ENCODE results near the gene MED14. TPM values are rescaled to one million over a fixed set of nuclear protein-coding genes. Genes with fewer than 3 reads are reported as not detected.

Gene MED14
- total RNA-seq, 4 donors from 2014 or later = 21.6 to 37.6 (median 28.9) TPM

DNA sequence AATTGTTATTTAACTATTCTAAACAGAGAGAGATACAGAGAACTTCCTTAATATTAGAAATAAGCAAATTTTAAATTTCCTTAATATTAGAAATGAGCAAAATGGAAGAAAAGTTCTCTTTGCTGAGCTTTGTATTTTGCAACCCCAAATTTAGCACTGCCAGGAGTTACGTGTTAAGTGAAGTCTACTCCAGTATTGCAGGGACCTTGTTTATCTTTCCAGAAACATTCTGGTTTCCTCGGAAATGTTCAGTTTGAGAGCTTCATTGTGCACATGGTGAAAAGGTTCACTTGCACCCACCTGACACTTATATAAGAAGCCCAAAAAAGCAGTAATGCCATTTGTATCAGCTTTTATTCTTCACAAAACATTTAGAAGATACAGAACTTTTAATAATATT, 81.8 kb downstream of the MED14 start:
- H3K27me3 ChIP-seq = no peaks in the 10 kb centered on the region
- H3K4me3 ChIP-seq = no peak overlapping the region
- no peaks in the 10 kb centered on the region for H3K4me1 ChIP-seq
- intact Hi-C loops (cut with DNase I) = loop anchor here (10.0 kb wide), 1 partner anchor 141 kb away; no protein-coding TSS in a partner anchor
- WGBS, 2 donors = 64 to 84% methylated on average over 2 of the region's 2 CpGs
- peak overlapping the region in 1 of 4 donors; percentile 21 for H3K27ac ChIP-seq
- TF ChIP-seq, protein P1, sequence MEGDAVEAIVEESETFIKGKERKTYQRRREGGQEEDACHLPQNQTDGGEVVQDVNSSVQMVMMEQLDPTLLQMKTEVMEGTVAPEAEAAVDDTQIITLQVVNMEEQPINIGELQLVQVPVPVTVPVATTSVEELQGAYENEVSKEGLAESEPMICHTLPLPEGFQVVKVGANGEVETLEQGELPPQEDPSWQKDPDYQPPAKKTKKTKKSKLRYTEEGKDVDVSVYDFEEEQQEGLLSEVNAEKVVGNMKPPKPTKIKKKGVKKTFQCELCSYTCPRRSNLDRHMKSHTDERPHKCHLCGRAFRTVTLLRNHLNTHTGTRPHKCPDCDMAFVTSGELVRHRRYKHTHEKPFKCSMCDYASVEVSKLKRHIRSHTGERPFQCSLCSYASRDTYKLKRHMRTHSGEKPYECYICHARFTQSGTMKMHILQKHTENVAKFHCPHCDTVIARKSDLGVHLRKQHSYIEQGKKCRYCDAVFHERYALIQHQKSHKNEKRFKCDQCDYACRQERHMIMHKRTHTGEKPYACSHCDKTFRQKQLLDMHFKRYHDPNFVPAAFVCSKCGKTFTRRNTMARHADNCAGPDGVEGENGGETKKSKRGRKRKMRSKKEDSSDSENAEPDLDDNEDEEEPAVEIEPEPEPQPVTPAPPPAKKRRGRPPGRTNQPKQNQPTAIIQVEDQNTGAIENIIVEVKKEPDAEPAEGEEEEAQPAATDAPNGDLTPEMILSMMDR (IDR thresholded peaks at IDR 0.05) = no peak
- no peak for TF ChIP-seq POLR2A (IDR thresholded peaks at IDR 0.05)
- H3K36me3 ChIP-seq = peaks cover 0 to 46% (median 4%) of the 10 kb centered on the region in 3 donors
- no peaks in the 10 kb centered on the region for H3K9me3 ChIP-seq
- DNase-seq = no peak

DNA sequence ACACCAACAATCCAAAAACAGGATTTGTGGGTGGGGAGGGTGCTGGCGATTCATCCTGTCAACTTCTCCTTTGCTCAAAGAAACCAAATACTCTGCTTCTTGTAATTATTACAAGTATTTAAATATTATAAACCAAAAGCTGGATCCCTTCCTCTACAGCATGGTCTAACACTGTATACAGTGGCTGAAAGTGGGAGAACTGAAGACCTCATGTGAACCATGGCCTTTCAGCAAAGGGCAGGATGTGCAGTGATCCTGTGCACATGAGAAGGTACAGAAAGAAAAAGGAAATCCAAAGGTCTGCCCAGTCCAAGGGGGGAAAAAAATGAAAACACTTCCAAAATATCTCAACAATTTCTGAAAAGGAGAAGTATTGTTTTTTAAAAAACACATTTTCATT, 82.7 kb downstream of the MED14 start:
- Histone ChIP-seq H3K4me1 (peaks cover 0 to 5% (median 4%) of the 10 kb centered on the region in 3 donors), H3K9me3 (no peaks in the 10 kb centered on the region), H3K27me3 (no peaks in the 10 kb centered on the region), H3K36me3 (peaks cover 0 to 38% (median 4%) of the 10 kb centered on the region in 3 donors), H3K4me3 (no peak overlapping the region), H3K27ac (no peak overlapping the region)
- WGBS, 2 donors = 75 to 88% methylated on average over 1 of the region's 1 CpG
- intact Hi-C loops (cut with DNase I) = loop anchor here (10.0 kb wide), 1 partner anchor 142 kb away; no protein-coding TSS in a partner anchor
- TF ChIP-seq POLR2A (IDR thresholded peaks at IDR 0.05) = no peak
- TF ChIP-seq, protein P1 (IDR thresholded peaks at IDR 0.05) = no peak
- no peak for DNase-seq

DNA sequence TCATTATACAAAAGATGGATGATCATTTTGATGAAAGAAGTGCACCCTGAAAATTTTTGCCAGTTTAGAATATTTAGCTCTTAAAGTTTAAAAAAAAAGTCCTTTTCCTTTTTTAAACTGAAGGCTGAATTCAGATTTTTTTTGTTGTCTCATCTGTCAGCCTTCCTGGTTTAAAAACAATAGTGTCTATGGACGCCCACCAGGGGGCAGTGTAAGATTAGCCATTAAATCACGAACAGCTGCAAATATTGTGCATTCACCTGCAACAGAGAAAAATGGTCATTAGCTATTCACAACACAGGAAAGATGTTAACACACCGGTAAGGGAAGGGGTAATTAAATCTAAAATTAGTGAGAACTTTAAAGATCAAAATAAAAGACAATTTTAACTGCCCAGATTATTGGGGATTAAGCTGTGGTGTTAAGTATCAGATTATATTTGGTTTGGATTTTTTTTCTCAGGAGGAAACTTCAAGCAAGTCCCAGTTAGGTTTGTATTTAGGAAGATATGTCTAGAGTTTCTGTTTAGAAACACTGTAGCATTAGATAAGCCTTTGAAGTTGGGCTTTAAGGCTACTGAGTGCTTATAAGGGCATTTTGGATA, 83.6 kb downstream of the MED14 start:
- Histone ChIP-seq H3K36me3 (peaks cover 0 to 28% (median 4%) of the 10 kb centered on the region in 3 donors), H3K27me3 (no peaks in the 10 kb centered on the region), H3K27ac (peak overlapping the region in 1 of 4 donors; percentile 12), H3K4me3 (no peak overlapping the region), H3K4me1 (peaks cover 0 to 5% (median 4%) of the 10 kb centered on the region in 3 donors), H3K9me3 (no peaks in the 10 kb centered on the region)
- no peak for TF ChIP-seq POLR2A (IDR thresholded peaks at IDR 0.05)
- TF ChIP-seq, protein P1 (IDR thresholded peaks at IDR 0.05) = peak; percentile 66 to 86 (median 81)
- intact Hi-C loops (cut with DNase I) = loop anchor here (10.0 kb wide), 1 partner anchor 143 kb away; no protein-coding TSS in a partner anchor
- WGBS, 2 donors = 3 to 4% methylated on average over 3 of the region's 3 CpGs
- DNase-seq = no peak

DNA sequence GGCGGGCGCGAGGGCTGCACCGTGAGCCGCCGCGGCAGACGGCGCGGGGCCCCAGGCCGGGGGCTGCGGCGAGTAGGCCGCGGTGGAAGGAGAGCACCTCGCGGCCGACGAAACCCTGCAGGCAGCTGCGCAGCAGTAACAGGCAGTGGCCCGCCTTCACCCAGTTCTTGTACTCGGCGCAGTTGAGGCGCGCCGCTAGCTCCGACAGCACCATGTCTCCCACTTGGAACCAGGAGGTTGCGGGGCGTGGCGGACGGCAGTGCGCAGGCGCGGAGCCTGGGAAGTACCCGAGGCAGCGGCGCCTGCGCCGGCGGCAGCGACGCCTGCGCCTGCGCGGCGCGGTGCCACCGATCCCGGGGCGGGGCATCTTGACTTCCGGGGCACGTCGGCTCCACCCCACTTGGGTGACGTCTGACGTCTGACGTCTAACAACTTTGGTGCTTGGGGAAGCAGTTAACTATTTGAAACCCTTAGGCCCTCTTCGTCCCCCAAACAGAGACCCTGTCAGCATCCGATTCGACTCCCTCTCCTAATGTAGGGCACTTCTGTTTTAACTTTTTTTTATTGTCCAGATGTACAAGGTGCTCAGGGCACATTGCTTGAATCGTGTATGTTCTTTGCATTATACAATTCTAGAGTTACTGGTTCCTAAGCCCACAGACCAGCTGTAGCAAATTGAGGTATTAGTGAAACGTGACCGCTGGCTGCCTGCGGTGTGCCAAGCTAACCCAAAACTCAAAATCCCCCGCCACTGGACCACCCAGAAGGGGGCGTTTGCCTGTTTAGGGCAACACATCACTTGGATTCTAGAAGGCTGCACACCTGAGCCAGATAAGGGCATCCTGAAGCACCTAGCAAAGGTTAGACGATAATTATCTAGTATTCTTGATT, 87.8 kb downstream of the MED14 start, which contains the start of gene CXorf38:
TSS of gene CXorf38 (minus strand) at position 255 of the 891 bp plus-strand sequence. CDS start at position 214, 41 bp downstream.
- Histone ChIP-seq H3K27me3 (no peaks in the 10 kb centered on the region), H3K27ac (peak within 1 kb of the TSS; percentile 84 to 92 (median 85)), H3K36me3 (peaks cover 0 to 3% (median 0%) of the 10 kb centered on the region in 3 donors), H3K4me1 (peaks cover 5 to 41% (median 22%) of the 10 kb centered on the region in 3 donors), H3K9me3 (no peaks in the 10 kb centered on the region), H3K4me3 (peak within 1 kb of the TSS; percentile 66 to 86 (median 76))
- peak; percentile 63 for DNase-seq
- 9 to 23% methylated on average over 4 to 10 of the region's 66 CpGs for WGBS, 2 donors
- intact Hi-C loops (cut with DNase I) = no loop called here
- TF ChIP-seq POLR2A (IDR thresholded peaks at IDR 0.05) = peak in 2 of 4 donors; percentile 46 to 87
- TF ChIP-seq, protein P1 (IDR thresholded peaks at IDR 0.05) = no peak

Measured in esophagus squamous epithelium (tissue), 5 donors.